ENCODE measurements around the gene YOD1.

- TF ChIP-seq CTCF (IDR thresholded peaks at IDR 0.05; ENCODE audit: insufficient read depth, low read length, poor library complexity, severe bottlenecking) (no peak), EZH2phosphoT487 (conservative IDR thresholded peaks at IDR 0.05; ENCODE audit: low read length) (no peak)
Observed at GRCh38 chr1:207000651-207001291, 50.2 kb downstream of the YOD1 start.

Measured in SU-DHL-6 (cell line).